Measurements from ENCODE around the gene DMD.

DMD gene

DNA sequence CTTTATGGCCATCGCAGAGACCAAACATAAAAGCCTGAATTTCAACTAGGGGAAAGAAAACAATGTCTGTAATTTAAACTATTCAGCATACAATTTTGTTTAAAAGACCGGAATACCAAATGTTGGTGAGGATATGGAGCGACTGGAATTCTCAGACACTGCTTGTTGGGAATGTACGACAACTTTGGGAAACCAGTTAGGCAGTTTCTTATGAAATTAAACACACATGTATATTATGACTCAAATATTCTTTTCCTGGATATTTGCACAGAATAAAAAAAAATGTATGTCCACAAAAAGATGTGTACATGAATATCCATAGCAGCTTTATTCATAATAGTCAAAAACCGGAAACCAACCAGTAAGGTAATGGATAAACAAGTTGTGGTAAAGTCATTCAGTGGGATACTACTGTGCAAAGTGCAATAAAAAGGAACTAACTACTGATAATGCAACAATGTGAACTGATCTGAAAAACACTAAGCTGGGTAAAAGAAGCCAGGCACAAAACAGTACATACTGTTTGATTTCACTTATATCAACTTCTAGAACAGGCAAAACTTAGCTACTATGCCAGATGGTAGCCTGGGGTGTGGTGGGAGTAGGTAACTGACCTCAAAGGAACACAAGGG lies 1986.9 kb downstream of the DMD start:
- DNase-seq (ENCODE audit: low read depth) = no peak

GRCh38 chrX:31223817-31224216 lies 1987.5 kb downstream of the DMD start:
- DNase-seq (ENCODE audit: low read depth) = no peak

DNA sequence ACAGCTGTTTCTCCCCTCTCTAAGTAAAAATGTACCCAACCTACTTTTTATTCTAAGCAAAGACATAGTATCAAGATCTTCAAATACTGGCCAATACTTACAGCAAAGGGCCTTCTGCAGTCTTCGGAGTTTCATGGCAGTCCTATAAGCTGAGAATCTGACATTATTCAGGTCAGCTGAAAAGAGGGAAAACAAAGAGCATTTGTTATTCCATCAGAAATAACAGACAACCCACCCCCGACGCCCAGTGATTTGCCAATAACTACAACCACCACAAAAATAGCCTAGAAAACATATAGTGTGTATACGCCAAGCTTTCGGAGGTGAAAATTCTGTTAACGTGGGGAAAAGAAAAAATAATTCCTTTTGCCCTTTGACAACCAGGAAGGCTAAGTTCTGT lies 1988.4 kb downstream of the DMD start:
- DNase-seq (ENCODE audit: low read depth) = no peak

GRCh38 chrX:31219174-31219573 lies 1992.2 kb downstream of the DMD start:
- DNase-seq (ENCODE audit: low read depth) = no peak

DNA sequence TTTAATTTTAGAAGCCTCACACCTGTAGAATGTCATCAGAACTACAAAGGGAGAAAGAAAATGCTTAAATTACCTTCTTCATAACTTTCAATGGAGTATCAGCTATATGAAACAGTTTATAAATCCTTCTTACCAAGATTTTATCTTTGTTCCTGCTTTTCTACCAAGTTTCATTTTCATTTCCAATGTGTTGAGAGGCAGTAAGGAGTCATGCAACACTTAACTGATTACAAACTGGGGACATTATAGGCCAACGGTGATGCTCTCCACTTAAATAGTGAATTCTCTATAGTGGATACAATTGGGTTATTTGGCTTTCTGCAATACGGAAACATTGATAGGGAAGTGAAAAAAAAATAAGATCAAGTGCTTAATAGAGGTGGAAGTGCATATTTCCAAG lies 1994.3 kb downstream of the DMD start:
- no peak for DNase-seq (ENCODE audit: low read depth)

DNA sequence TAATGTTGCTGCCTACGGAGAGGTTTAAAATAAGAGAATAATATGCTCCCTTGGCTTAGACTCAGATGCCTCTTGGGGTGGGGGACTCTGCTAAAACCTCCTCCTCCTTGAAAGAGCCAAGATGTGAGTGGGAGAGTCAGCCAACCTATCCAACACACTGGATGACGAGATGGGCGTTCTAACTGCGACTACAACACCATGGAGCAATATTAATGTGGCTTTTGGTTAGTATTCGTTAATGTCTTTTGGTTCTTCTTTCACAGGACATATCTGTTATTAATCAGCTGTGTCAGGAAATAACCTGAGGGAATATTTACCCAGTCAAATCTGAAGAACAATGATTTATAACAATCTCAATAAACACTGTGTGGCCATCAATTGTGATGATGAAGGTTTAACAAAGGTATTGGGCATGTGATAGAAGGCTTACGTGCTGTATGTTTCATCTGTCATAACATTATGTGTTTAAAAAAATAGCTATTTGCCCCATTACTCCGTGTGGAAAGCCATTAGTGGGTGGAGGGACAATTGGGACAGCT lies 1996.0 kb downstream of the DMD start:
- DNase-seq (ENCODE audit: low read depth) = no peak

DNA sequence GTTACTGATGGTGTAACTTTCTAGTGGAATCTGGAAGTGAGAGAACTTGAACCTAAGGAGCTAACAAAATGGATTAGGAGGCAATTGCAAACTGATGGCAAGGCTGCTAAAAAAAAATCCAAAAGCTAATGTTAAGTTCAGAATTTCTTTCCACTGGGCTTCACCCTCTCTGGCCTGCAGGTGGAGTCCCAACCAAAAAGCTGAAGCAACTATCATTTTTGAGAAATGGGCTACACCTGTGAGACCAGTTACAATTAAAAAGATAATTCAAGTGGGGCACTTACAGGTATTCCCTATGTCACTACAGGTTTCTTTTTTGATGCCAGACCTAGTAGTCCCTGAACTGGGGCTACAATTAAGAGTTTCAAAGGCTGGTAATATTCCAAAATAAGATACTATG lies 1997.4 kb downstream of the DMD start:
- DNase-seq (ENCODE audit: low read depth) = no peak

DNA sequence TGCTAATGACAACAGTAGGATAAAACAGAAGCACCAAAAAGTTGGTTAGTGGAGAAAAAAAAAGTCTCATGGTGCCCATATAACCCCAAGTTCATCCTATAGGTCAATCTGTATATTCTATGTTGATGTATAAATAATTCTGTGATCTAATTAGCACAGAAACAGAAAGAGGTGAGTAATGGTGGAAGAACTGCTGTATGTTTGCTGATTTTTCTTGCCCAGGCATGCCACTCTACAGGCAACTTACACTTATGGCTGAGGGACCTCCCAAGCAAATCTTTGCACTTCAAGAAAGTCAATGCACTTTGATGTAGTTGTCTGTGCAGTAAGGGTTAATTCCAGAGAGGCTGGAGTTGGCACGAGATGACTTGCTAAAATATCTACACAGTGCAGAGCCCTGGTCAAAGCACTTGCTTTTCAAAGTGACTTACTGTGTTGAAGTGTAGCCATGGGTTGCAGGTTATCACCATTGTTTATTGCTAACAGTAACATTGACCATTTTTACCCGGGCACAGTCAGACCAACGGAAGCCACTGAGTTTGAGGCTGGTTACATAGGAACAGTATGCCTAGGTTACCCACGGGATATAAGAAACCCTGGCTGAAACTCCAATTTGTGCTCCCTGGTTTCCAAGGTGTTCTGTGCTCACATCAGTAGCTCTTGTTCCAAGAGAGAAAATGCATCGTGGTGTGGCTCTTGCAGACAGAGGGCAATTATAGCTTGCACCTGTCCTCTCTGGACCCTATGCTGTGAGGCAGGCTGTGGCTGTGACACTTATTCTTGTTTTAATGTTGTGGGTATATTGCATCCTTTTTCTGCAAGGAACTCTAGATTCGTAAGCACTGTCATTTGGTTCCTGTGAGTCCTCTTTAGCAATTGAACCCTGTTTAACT lies 1998.2 kb downstream of the DMD start:
- DNase-seq (ENCODE audit: low read depth) = no peak

GRCh38 chrX:31209005-31209628 lies 2002.2 kb downstream of the DMD start:
- DNase-seq (ENCODE audit: low read depth) = no peak

DNA sequence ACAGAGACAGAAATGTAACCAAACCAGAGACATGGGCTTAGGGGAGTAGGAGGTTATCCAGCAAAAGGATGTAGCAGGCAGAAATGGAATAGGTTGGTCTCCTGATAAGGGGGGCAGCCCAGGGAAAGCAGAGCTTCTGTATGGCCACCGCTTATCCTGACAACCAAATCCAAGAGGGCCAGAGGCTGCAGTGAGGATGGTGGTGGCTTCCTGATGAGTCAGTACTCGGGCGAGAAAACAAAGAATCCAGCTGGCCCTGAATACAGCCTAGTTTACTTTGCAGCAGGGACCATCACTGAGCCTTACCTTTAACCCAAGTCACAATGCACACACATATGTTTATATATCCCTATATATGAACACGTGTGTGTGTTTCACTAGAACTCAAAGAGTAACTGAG lies 2009.8 kb downstream of the DMD start:
- no peak for DNase-seq (ENCODE audit: low read depth)

DNA sequence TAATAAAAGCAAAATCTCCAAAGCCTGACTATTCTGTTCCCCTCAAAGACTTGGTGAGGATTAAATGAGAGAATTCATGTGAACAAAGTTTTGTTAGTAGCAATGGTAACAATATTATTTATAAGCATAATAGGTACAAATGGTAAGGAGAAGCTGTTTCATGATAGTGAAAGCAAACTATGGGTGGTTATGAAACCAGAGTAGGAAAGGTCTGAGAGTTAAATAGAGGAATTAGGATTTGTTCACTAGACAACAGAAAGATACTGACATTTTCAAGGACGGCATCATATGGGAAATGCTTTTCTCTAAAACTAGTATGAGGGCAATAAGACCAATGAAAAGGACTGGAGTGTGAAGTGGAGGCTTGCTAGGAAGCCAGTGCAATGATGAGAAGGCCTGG lies 2010.9 kb downstream of the DMD start:
- DNase-seq (ENCODE audit: low read depth) = no peak

DNA sequence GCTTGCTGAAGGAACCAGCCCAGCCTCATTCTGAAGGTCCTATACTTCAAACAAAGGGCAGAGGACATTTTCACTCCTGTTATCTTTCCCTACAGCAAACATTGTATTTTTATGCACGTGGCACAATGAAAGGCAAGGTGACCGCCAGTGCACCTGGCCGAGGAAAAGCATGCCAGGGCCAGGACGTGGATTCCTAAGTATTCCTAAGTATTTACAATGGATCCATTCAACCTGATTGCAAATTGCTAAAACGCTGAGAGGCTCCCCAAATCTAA lies 2011.6 kb downstream of the DMD start:
- no peak for DNase-seq (ENCODE audit: low read depth)

GRCh38 chrX:31199056-31199839 lies 2012.1 kb downstream of the DMD start:
- DNase-seq (ENCODE audit: low read depth) = no peak

- no peak for DNase-seq (ENCODE audit: low read depth)
Observed at GRCh38 chrX:31190221-31190975, 2021.0 kb downstream of the DMD start.

- DNase-seq (ENCODE audit: low read depth) = no peak
Observed at GRCh38 chrX:31186693-31187338, 2024.5 kb downstream of the DMD start.

DNA sequence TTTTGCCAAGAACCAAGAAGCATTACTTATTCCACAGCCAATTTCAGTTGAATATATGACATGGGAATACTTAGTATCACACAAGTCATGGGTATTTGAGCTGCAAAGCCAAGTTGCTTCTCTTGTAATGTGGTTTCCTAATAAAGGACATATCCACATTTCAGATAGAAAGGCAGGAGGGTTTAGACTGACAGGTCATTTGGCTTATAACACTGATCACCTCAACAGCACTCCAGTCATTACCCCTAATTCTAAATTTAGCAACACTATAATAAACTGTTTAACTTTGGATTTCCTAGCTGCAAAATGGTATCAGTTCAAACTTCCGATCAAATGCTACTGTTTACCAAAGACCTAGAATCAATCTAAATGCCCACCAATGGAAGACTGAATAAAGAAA lies 2025.5 kb downstream of the DMD start:
- no peak for DNase-seq (ENCODE audit: low read depth)

DNA sequence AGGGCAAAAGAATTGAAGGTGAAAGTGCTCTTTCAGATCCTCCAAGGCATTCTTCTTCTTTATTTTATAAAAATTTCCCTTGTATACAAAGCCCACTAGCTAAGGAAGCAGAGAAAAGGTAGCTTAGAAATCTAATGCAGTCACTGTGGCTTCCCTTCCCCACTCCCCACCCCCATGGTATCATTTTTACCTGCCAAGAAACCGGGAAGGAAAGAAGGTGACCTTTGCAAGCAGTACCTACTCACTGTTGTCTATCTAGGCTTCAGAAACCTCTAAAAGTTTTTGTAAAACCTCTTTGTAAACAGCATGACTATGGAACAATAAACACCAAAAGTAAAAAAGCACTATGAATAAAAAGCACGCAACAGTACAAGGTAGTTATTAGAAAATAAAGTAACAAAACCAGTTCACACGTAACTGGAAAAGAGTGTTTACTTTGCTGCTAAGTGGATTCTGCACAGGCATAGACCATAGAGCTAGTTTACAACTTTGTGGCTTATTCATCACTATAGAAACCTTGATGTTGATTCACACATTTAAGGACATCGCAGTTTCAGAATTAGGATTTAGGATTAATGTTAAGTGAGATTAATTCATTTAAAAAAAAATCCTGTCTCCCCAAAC lies 2029.9 kb downstream of the DMD start:
- DNase-seq (ENCODE audit: low read depth) = no peak

DNA sequence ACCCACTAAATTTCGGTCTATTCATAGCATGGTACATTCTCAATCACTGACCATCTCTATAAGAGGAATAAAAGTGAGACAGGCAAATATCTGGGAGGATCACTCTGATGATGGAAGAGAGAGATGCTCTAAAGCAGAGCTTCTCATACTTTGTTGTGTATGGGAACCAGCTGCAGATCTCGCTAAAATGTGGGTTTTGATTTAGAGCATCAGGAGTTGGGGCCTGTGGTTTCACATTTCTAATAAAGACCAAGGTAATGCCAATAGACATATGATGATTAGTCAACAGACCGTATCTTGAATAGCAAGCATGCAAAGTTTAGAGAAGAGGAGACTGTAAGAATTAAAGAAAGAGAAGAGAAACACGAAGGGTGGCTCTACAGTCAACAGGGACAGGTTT lies 2032.1 kb downstream of the DMD start:
- no peak for DNase-seq (ENCODE audit: low read depth)

GRCh38 chrX:31178769-31179125 lies 2032.6 kb downstream of the DMD start:
- DNase-seq (ENCODE audit: low read depth) = no peak

DNA sequence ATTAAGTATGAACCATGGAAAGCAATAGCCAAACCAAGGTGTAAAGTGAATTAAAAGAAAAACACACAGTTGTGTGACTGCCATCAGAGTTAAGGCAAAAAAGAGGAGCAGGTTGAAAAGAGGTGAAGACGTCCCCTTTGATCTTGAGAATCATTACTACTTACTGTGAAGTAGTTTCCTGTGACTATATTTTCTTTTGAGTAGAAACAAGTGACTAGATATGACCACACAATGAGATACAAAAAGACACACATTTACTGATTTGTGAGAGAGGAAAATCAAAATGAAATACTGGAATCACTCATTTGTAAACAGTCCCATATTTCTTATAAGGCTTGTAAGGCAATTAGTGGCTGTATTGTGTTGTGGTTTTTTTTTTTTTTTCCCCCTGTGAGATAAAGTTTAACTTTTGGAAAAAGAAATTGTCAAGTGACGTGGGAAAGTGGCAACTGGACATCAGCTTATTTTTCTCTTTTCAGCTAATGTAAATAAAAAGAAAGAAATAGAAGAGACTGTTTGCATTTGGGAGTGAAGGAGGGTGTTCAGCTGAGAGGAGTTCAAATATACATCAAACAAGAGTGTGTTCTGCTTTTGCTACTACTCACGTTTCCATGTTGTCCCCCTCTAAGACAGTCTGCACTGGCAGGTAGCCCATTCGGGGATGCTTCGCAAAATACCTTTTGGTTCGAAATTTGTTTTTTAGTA lies 2033.1 kb downstream of the DMD start:
- DNase-seq (ENCODE audit: low read depth) = no peak

Data from stimulated activated CD8-positive, alpha-beta memory T cell treated with anti-CD3 and anti-CD28 coated beads, Interleukin-12 subunit alpha, Interleukin-12 subunit beta, amount 100 ng/mL, for 4 hours (primary cell).